ENCODE results near the gene RNLS.

GRCh38 chr10:88415533-88416130 is 167.5 kb downstream of the RNLS start:
- TF ChIP-seq CTCF (IDR thresholded peaks at IDR 0.05 in 2 of 3, conservative IDR thresholded peaks at IDR 0.05 in 1 of 3; ENCODE audit: borderline replicate concordance in 1 of 3, insufficient read depth in 1 of 3, low read depth in 2 of 3, low read length in 2 of 3) (no peak), FOSL1 (IDR thresholded peaks at IDR 0.05; ENCODE audit: low read depth) (no peak), EZH2 (IDR thresholded peaks at IDR 0.05) (no peak), MAX (IDR thresholded peaks at IDR 0.05) (no peak), EZH2phosphoT487 (IDR thresholded peaks at IDR 0.05; ENCODE audit: borderline replicate concordance) (no peak), SP1 (IDR thresholded peaks at IDR 0.05; ENCODE audit: low read depth) (no peak), RAD21 (IDR thresholded peaks at IDR 0.05; ENCODE audit: low read depth) (no peak)

Measured in HCT116 (cell line).